Measurements from ENCODE around the gene ZNF467. TPM values are rescaled to one million over a fixed set of nuclear protein-coding genes. Genes with fewer than 3 reads are reported as not detected.
A peak's percentile ranks its signal among the peaks of the same experiment; 100 is the strongest.

ZNF467 gene
- total and polyA plus RNA-seq, 7 donors = 0.87 to 2.8 (median 1.7) TPM

DNA sequence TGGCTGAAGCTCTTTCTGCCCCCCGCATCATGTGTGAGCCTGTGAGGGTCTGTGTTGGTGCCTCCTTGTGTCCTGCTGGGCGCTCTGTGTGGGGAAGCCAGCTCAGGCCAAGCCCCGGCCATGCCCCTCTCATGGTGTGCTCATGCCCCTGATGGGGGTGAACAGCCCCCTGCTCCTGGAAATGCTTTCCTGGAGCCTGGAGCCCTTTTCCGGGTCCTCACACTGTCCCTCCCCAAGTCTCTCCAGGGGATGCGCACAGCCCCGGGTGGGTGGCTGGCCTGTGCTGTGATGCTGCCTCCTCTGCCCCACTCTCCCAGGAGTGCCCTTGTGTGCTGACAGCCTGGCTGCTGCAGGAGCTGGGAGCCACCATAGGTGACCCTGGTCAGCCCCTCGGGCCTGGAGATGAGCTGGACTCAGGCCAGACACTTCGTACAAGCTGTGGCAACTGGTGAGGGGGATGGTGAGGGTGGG lies 43.9 kb upstream of the ZNF467 start:
- intact Hi-C loops (cut with DNase I) = no loop called here
- ATAC-seq = no peak
- Histone ChIP-seq H3K9me3 (no peaks in the 10 kb centered on the region), H3K27ac (no peak overlapping the region), H3K4me1 (no peaks in the 10 kb centered on the region), H3K27me3 (ENCODE audit: insufficient read depth in 3 of 3, low read length in 2 of 3) (no peaks in the 10 kb centered on the region), H3K4me3 (no peak overlapping the region), H3K36me3 (ENCODE audit: insufficient read depth in 1 of 2, low read depth in 1 of 2) (no peaks in the 10 kb centered on the region)
- WGBS, 3 donors = 69 to 70% (median 70%) methylated on average over 8 of the region's 8 CpGs
- no peak for TF ChIP-seq CTCF (IDR thresholded peaks at IDR 0.05)
- peak; percentile 5 to 42 for DNase-seq

- no peak overlapping the region for H3K4me3 ChIP-seq
- no peaks in the 10 kb centered on the region for H3K4me1 ChIP-seq
- no peaks in the 10 kb centered on the region for H3K36me3 ChIP-seq (ENCODE audit: insufficient read depth in 1 of 2, low read depth in 1 of 2)
- WGBS, 3 donors = 61 to 79% (median 68%) methylated on average over 4 of the region's 4 CpGs
- intact Hi-C loops (cut with DNase I) = no loop called here
- H3K27ac ChIP-seq = no peak overlapping the region
- TF ChIP-seq CTCF (IDR thresholded peaks at IDR 0.05) = no peak
- ATAC-seq (no peak), DNase-seq (peak in 1 of 2 donors; percentile 5)
- H3K27me3 ChIP-seq (ENCODE audit: insufficient read depth in 3 of 3, low read length in 2 of 3) = no peaks in the 10 kb centered on the region
- no peaks in the 10 kb centered on the region for H3K9me3 ChIP-seq
Observed at GRCh38 chr7:149816794-149817193, 43.4 kb upstream of the ZNF467 start.

DNA sequence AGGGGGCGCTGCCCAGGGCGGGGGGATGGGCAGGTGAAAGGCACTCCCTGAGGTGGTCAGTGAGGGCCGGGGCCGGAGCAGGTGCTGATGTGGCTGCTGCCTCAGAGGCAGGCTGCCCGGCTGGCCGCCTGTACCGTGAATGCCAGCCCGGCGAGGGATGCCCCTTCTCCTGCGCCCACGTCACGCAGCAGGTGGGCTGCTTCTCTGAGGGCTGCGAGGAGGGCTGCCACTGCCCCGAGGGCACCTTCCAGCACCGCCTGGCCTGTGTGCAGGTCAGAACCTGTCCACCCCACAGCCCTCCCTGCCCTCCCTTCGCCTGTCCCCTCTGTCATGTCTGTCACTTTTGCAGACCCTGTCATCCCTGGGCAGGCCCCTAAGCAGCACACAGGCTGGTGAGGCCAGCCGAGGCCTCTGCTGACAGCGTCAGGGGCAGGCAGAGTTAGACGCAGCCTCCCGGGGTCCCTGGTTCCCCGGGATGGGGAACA lies 42.9 kb upstream of the ZNF467 start:
- TF ChIP-seq CTCF (IDR thresholded peaks at IDR 0.05) = no peak
- WGBS, 3 donors = 75 to 88% (median 80%) methylated on average over 18 to 21 of the region's 21 CpGs
- peak; percentile 4 to 43 for DNase-seq

GRCh38 chr7:149815661-149816266 lies 42.4 kb upstream of the ZNF467 start:
- Histone ChIP-seq H3K4me3 (no peak overlapping the region), H3K36me3 (ENCODE audit: insufficient read depth in 1 of 2, low read depth in 1 of 2) (no peaks in the 10 kb centered on the region), H3K27me3 (ENCODE audit: insufficient read depth in 3 of 3, low read length in 2 of 3) (no peaks in the 10 kb centered on the region), H3K27ac (no peak overlapping the region), H3K4me1 (no peaks in the 10 kb centered on the region), H3K9me3 (no peaks in the 10 kb centered on the region)
- no peak for ATAC-seq
- 63 to 80% (median 73%) methylated on average over 9 to 16 of the region's 16 CpGs for WGBS, 3 donors
- intact Hi-C loops (cut with DNase I) = no loop called here
- TF ChIP-seq CTCF (IDR thresholded peaks at IDR 0.05) = no peak
- peak; percentile 12 to 46 for DNase-seq

More for the DNA sequence above, 42.9 kb upstream of the ZNF467 start:
- H3K27me3 ChIP-seq (ENCODE audit: insufficient read depth in 3 of 3, low read length in 2 of 3) = no peaks in the 10 kb centered on the region
- no peak overlapping the region for H3K4me3 ChIP-seq
- H3K4me1 ChIP-seq = no peaks in the 10 kb centered on the region
- H3K36me3 ChIP-seq (ENCODE audit: insufficient read depth in 1 of 2, low read depth in 1 of 2) = no peaks in the 10 kb centered on the region
- ATAC-seq = no peak
- intact Hi-C loops (cut with DNase I) = no loop called here
- H3K27ac ChIP-seq = no peak overlapping the region
- no peaks in the 10 kb centered on the region for H3K9me3 ChIP-seq

- H3K9me3 ChIP-seq = no peaks in the 10 kb centered on the region
- intact Hi-C loops (cut with DNase I) = no loop called here
- no peak overlapping the region for H3K4me3 ChIP-seq
- DNase-seq = no peak
- no peaks in the 10 kb centered on the region for H3K36me3 ChIP-seq (ENCODE audit: insufficient read depth in 1 of 2, low read depth in 1 of 2)
- no peak overlapping the region for H3K27ac ChIP-seq
- no peaks in the 10 kb centered on the region for H3K27me3 ChIP-seq (ENCODE audit: insufficient read depth in 3 of 3, low read length in 2 of 3)
- 80 to 85% (median 84%) methylated on average over 12 of the region's 12 CpGs for WGBS, 3 donors
- TF ChIP-seq CTCF (IDR thresholded peaks at IDR 0.05) = no peak
- H3K4me1 ChIP-seq = no peaks in the 10 kb centered on the region
- ATAC-seq = no peak
Observed at GRCh38 chr7:149815121-149815520, 41.7 kb upstream of the ZNF467 start.

Data from psoas muscle (tissue), 8 donors.